HepG2 (cell line): ENCODE results near the gene USP35. TPM values are rescaled to one million over a fixed set of nuclear protein-coding genes. Genes with fewer than 3 reads are reported as not detected.

Source experiments
- ATAC-seq: fragments of 200-7000 bp; cut with Tn5 transposase; 3 replicates; pipeline ENCODE4 v1.9.1; 2020; ENCODE audit warnings: mild to moderate bottlenecking, moderate library complexity
- BruUV-seq: library from RNA; stranded (reverse); fragments of 400-500 nt; replicated peaks from 2 replicates; lab custom pipeline; 2021; lab: Mats Ljungman, UMichigan
- CTCF ChIA-PET: fragments of 300-600 bp; formaldehyde crosslinking; extraction: SDS; loops from one replicate; lab custom pipeline; 2021; ENCODE audit warnings: low total read pairs, inconsistent platforms, low intra/inter-chr PET ratio; lab: Yijun Ruan, JAX
- POLR2A ChIA-PET: fragments of 350-600 bp; sonication (Branson Sonifier 250); formaldehyde crosslinking; loops from one replicate; lab custom pipeline; 2020; ENCODE audit warnings: antibody characterized with exemption, inconsistent platforms; lab: Yijun Ruan, JAX
- DNase-seq: peaks from one replicate; pipeline ENCODE4 v3.0.0-alpha.2; 2015; ENCODE audit warnings: low spot score
- FAIRE-seq: peaks from 3 replicates; lab custom pipeline; 2011; peaks lifted over from hg19 to GRCh38; lab: Jason Lieb, UNC
- H2AFZ ChIP-seq: one replicate; pipeline ENCODE4 v1.6.1; 2011; ENCODE audit warnings: low read length, inconsistent platforms
- H3K27ac ChIP-seq: fragments of 300-600 bp; 3 replicates; pipeline ENCODE4 v1.8.0; 2011; ENCODE audit warnings: mixed run types, mild to moderate bottlenecking, mixed read lengths, low read length, inconsistent platforms; ENCODE audit not compliant: insufficient read depth; ENCODE audit errors: extremely low read length
- H3K27me3 ChIP-seq, 2 experiments: fragments of 200-600 bp in 1 of 2; 2 replicates in 1 of 2; 3 replicates in 1 of 2; pipeline versions ENCODE4 v1.6.0 to v1.8.0; 2011; ENCODE audit warnings: low read length in 2 of 2, mild to moderate bottlenecking in 2 of 2, moderate library complexity in 2 of 2, inconsistent platforms in 1 of 2; ENCODE audit not compliant: insufficient read depth in 2 of 2, control insufficient read depth in 1 of 2
- H3K36me3 ChIP-seq, 2 experiments: fragments of 200-600 bp in 1 of 2; replicated peaks in 1 of 2; 2 replicates in 1 of 2; 3 replicates in 1 of 2; pipeline versions ENCODE4 v1.5.1 to v1.8.0; 2011; ENCODE audit warnings: low read length in 2 of 2, inconsistent platforms in 1 of 2; ENCODE audit not compliant: insufficient read depth in 2 of 2, control insufficient read depth in 1 of 2
- H3K4me1 ChIP-seq: 2 replicates; pipeline ENCODE4 v1.5.1; 2012; ENCODE audit warnings: low read length, inconsistent platforms; ENCODE audit not compliant: insufficient read depth
- H3K4me2 ChIP-seq: 2 replicates; pipeline ENCODE4 v1.6.0; 2011; ENCODE audit warnings: low read depth, low read length, inconsistent platforms
- H3K4me3 ChIP-seq, 3 experiments: fragments of 200-600 bp in 1 of 3; sonication (generic), shearing (Covaris generic) in 1 of 3; replicated peaks in 1 of 3; 2 replicates each; pipeline ENCODE4 v1.5.1; 2011 to 2016; ENCODE audit warnings: low read length in 3 of 3, inconsistent platforms in 2 of 3, low read depth in 2 of 3, mild to moderate bottlenecking in 2 of 3, control low read depth in 1 of 3, mixed read lengths in 1 of 3; ENCODE audit not compliant: insufficient read depth in 1 of 3
- H3K79me2 ChIP-seq: one replicate; pipeline ENCODE4 v1.6.1; 2011; ENCODE audit warnings: low read length, inconsistent platforms; ENCODE audit not compliant: insufficient read depth
- H3K9ac ChIP-seq: 2 replicates; pipeline ENCODE4 v1.6.0; 2011; ENCODE audit warnings: mild to moderate bottlenecking, low read depth, low read length, inconsistent platforms; ENCODE audit not compliant: insufficient read depth
- H3K9me3 ChIP-seq: 2 replicates; pipeline ENCODE4 v1.5.1; 2012; ENCODE audit warnings: mild to moderate bottlenecking, low read length
- H4K20me1 ChIP-seq: 2 replicates; pipeline ENCODE4 v1.6.0; 2011; ENCODE audit warnings: inconsistent platforms, mild to moderate bottlenecking, low read length, moderate library complexity; ENCODE audit not compliant: insufficient read depth
- ETV5 ChIP-seq: IDR thresholded peaks from 2 replicates; pipeline ENCODE4 v1.6.1; 2018; ENCODE audit warnings: missing biosample characterization, missing genetic modification reagents, inconsistent platforms, borderline replicate concordance
- FOSL2 ChIP-seq: sonication (generic); formaldehyde crosslinking; IDR thresholded peaks from 2 replicates; pipeline ENCODE4 v1.4.0; 2020; ENCODE audit warnings: missing genetic modification reagents
- GMEB2 ChIP-seq: IDR thresholded peaks from 2 replicates; pipeline ENCODE4 v1.6.1; 2016; ENCODE audit warnings: missing biosample characterization, missing genetic modification reagents, low read depth
- HES4 ChIP-seq: sonication (generic); formaldehyde crosslinking; IDR thresholded peaks from 2 replicates; pipeline ENCODE4 v1.9.0; 2021; ENCODE audit warnings: mild to moderate bottlenecking, missing genetic modification reagents, borderline replicate concordance
- HOXA9 ChIP-seq: sonication (generic); formaldehyde crosslinking; IDR thresholded peaks from 2 replicates; pipeline ENCODE4 v1.8.1; 2022; ENCODE audit warnings: missing genetic modification reagents, mild to moderate bottlenecking, moderate library complexity, borderline replicate concordance
- JUN ChIP-seq: sonication (generic); formaldehyde crosslinking; IDR thresholded peaks from 2 replicates; pipeline ENCODE4 v1.4.0; 2020; ENCODE audit warnings: mild to moderate bottlenecking, missing genetic modification reagents
- KDM1A ChIP-seq: IDR thresholded peaks from 2 replicates; pipeline ENCODE4 v1.6.1; 2016; ENCODE audit warnings: missing compliant biosample characterization
- KDM3A ChIP-seq: IDR thresholded peaks from 2 replicates; pipeline ENCODE4 v1.6.1; 2018; ENCODE audit warnings: low read depth, missing compliant biosample characterization
- MED13 ChIP-seq: sonication (generic); formaldehyde crosslinking; IDR thresholded peaks from 2 replicates; pipeline ENCODE4 v1.5.0; 2020; ENCODE audit warnings: missing genetic modification reagents
- PHB2 ChIP-seq: fragments of 450-650 bp; IDR thresholded peaks from 2 replicates; pipeline ENCODE4 v1.6.1; 2018; ENCODE audit not compliant: partially characterized antibody
- PHF5A ChIP-seq: IDR thresholded peaks from one replicate; pipeline ENCODE4 v1.6.1; 2018; ENCODE audit warnings: low read depth, missing genetic modification reagents; ENCODE audit not compliant: unreplicated experiment
- SIN3A ChIP-seq: IDR thresholded peaks from 2 replicates; pipeline ENCODE4 v1.6.1; 2011; ENCODE audit warnings: low read depth, mild to moderate bottlenecking, control low read depth, low read length, borderline replicate concordance
- TMF1 ChIP-seq: sonication (generic); formaldehyde crosslinking; IDR thresholded peaks from 2 replicates; pipeline ENCODE4 v1.8.1; 2022; ENCODE audit warnings: low read depth, missing genetic modification reagents
- ZNF142 ChIP-seq: sonication (generic); formaldehyde crosslinking; IDR thresholded peaks from 2 replicates; pipeline ENCODE4 v1.4.0; 2020; ENCODE audit warnings: missing genetic modification reagents
- ZNF547 ChIP-seq: sonication (generic); formaldehyde crosslinking; IDR thresholded peaks from 2 replicates; pipeline ENCODE4 v1.5.1; 2020; ENCODE audit warnings: mild to moderate bottlenecking, missing genetic modification reagents
- ZNF570 ChIP-seq: sonication (generic); formaldehyde crosslinking; IDR thresholded peaks from 2 replicates; pipeline ENCODE4 v1.4.0; 2020; ENCODE audit warnings: mild to moderate bottlenecking, missing genetic modification reagents, borderline replicate concordance
- ZNF598 ChIP-seq: sonication (generic); formaldehyde crosslinking; IDR thresholded peaks from 2 replicates; pipeline ENCODE4 v1.5.1; 2020; ENCODE audit warnings: mild to moderate bottlenecking, missing genetic modification reagents, borderline replicate concordance
- ZNF841 ChIP-seq: sonication (generic); formaldehyde crosslinking; IDR thresholded peaks from 2 replicates; pipeline ENCODE4 v1.8.1; 2023; ENCODE audit warnings: missing genetic modification reagents, borderline replicate concordance
- WGBS: methylation state at CpG from one replicate; pipeline ENCODE4 v1.1.6; 2017; ENCODE audit warnings: low lambda C conversion rate; 5-methylcytosine and 5-hydroxymethylcytosine counted together
- in situ Hi-C: cut with HindIII; loops from 2 replicates; pipeline ENCODE4 v1.10.0; 2017; ENCODE audit warnings: low pct_unique_long_range_greater_than_20kb; ENCODE audit not compliant: extremely low pct_ligation_motif_present
- intact Hi-C: fragments of 100-400 bp; cut with micrococcal nuclease; formaldehyde crosslinking; loops from one replicate; pipeline ENCODE4 v1.10.0; 2022; ENCODE audit not compliant: unreplicated experiment
- polyA plus RNA-seq, 8 experiments: library from polyadenylated mRNA; depleted of rRNA in 3 of 8; stranded (reverse) in 7 of 8; unstranded in 1 of 8; fragments of >200 nt; fragmentation: Illumina TruSeq in 4 of 8; extraction: Trizol in 4 of 8; gene quantifications; 2 replicates each; pipeline versions ENCODE4 v1.2.1 to v1.2.3, GENCODE V29; 2011 to 2016; ENCODE audit warnings: low read depth in 4 of 8, missing spikeins in 1 of 8, mixed read lengths in 1 of 8; ENCODE audit not compliant: insufficient read depth in 1 of 8
- total RNA-seq, 5 experiments: library from RNA; depleted of rRNA; stranded (reverse); fragments of >200 nt; fragmentation: Illumina TruSeq; extraction: Trizol; gene quantifications; 2 replicates each; pipeline ENCODE4 v1.2.3, GENCODE V29; 2016; ENCODE audit warnings: low read depth in 1 of 5

USP35 gene
- total and polyA plus RNA-seq, 2 of the 13 experiments (the other 11 are each of a cell fraction or from before 2014, with no cell fraction given) = 4.6 to 7.7 TPM

- 98% methylated on average over 5 of the region's 5 CpGs for WGBS
- H3K27ac ChIP-seq = no peak overlapping the region
- H3K4me3 ChIP-seq = no peak overlapping the region
- ATAC-seq (no peak), FAIRE-seq (no peak), DNase-seq (no peak)
- H3K4me2 ChIP-seq = no peak overlapping the region
- in situ Hi-C loops = no loop called here
- H3K9ac ChIP-seq = no peak overlapping the region
- no peaks in the 10 kb centered on the region for H3K79me2 ChIP-seq
- CTCF ChIA-PET = no interaction called here
- peaks cover 9 to 40% of the 10 kb centered on the region in 2 experiments; a peak in 3 of 5 replicates for H3K36me3 ChIP-seq
- no peaks in the 10 kb centered on the region for H3K9me3 ChIP-seq
- BruUV-seq = no TSS peak
- H4K20me1 ChIP-seq = no peaks in the 10 kb centered on the region
- H3K4me1 ChIP-seq = peaks cover 30% of the 10 kb centered on the region
- POLR2A ChIA-PET = no interaction called here
- intact Hi-C loops = no loop called here
- H2AFZ ChIP-seq = no peak overlapping the region
- no peaks in the 10 kb centered on the region for H3K27me3 ChIP-seq
- TF ChIP-seq PHF5A (no peak), TMF1 (no peak), GMEB2 (CRISPR knock-in tag) (no peak), KDM1A (CRISPR knock-in tag) (no peak), ZNF570 (no peak), MED13 (CRISPR knock-in tag) (no peak), JUN (CRISPR knock-in tag) (no peak), ZNF547 (CRISPR knock-in tag) (no peak), ZNF598 (no peak), SIN3A (no peak), PHB2 (no peak), FOSL2 (no peak), HOXA9 (no peak), HES4 (CRISPR knock-in tag) (no peak), ZNF841 (CRISPR knock-in tag) (no peak), KDM3A (CRISPR knock-in tag) (no peak), ZNF142 (CRISPR knock-in tag) (no peak), ETV5 (CRISPR knock-in tag) (no peak)
Measured at GRCh38 chr11:78211565-78211964, 22.8 kb downstream of the USP35 start.
